Measurements from ENCODE around the gene UROC1.

UROC1 gene

GRCh38 chr3:126519506-126520455 is 2.2 kb upstream of the UROC1 start:
- H3K4me3 ChIP-seq (ENCODE audit: low read depth, low read length) = no peak overlapping the region
- TF ChIP-seq CTCF (IDR thresholded peaks at IDR 0.05; ENCODE audit: low read depth, low read length) = no peak

GRCh38 chr3:126518779-126519177 is 1.2 kb upstream of the UROC1 start:
- TF ChIP-seq CTCF (IDR thresholded peaks at IDR 0.05; ENCODE audit: low read depth, low read length) = no peak
- no peak overlapping the region for H3K4me3 ChIP-seq (ENCODE audit: low read depth, low read length)

- TF ChIP-seq CTCF (IDR thresholded peaks at IDR 0.05; ENCODE audit: low read depth, low read length) = no peak
- no peak overlapping the region for H3K4me3 ChIP-seq (ENCODE audit: low read depth, low read length)
These were observed 609 bp upstream of the UROC1 start for GRCh38 chr3:126517986-126518778.

GRCh38 chr3:126516936-126517290 is 660 bp downstream of the UROC1 start:
- TF ChIP-seq CTCF (IDR thresholded peaks at IDR 0.05; ENCODE audit: low read depth, low read length) = no peak
- H3K4me3 ChIP-seq (ENCODE audit: low read depth, low read length) = no peak overlapping the region

- no peak overlapping the region for H3K4me3 ChIP-seq (ENCODE audit: low read depth, low read length)
- no peak for TF ChIP-seq CTCF (IDR thresholded peaks at IDR 0.05; ENCODE audit: low read depth, low read length)
These were observed 1.2 kb downstream of the UROC1 start for GRCh38 chr3:126516152-126516935.

- H3K4me3 ChIP-seq (ENCODE audit: low read depth, low read length) = no peak overlapping the region
- no peak for TF ChIP-seq CTCF (IDR thresholded peaks at IDR 0.05; ENCODE audit: low read depth, low read length)
These were observed 2.4 kb downstream of the UROC1 start for GRCh38 chr3:126515066-126515706.
